ENCODE data around the gene RAPGEF3.

- TF ChIP-seq CTCF (IDR thresholded peaks at IDR 0.05 in 4 of 5, conservative IDR thresholded peaks at IDR 0.05 in 1 of 5), result no peak
- no peak for TF ChIP-seq POLR2A (IDR thresholded peaks at IDR 0.05)
Observed at GRCh38 chr12:47750229-47750798, 8.4 kb downstream of the RAPGEF3 start.
